Stimulated activated naive CD4-positive, alpha-beta T cell treated with Interleukin-2 at 50 U/mL for 16 hours (primary cell): ENCODE results near the gene ALS2CL.

Experiments used
- DNase-seq: peaks from one replicate; lab custom pipeline; 2025; lab: John Stamatoyannopoulos, UW

ALS2CL gene

GRCh38 chr3:46716461-46717441 is 23.3 kb upstream of the ALS2CL start:
- DNase-seq, result no peak

GRCh38 chr3:46715507-46716175 is 22.2 kb upstream of the ALS2CL start:
- no peak for DNase-seq

- DNase-seq, result no peak
Observed at GRCh38 chr3:46714728-46715506, 21.4 kb upstream of the ALS2CL start.

GRCh38 chr3:46713898-46714552 is 20.5 kb upstream of the ALS2CL start:
- DNase-seq, result no peak

- DNase-seq, result no peak
Observed at GRCh38 chr3:46713050-46713897, 19.8 kb upstream of the ALS2CL start.

GRCh38 chr3:46712191-46713049 is 18.9 kb upstream of the ALS2CL start:
- no peak for DNase-seq

- no peak for DNase-seq
Observed at GRCh38 chr3:46711760-46712159, 18.3 kb upstream of the ALS2CL start.

- DNase-seq, result no peak
Observed at GRCh38 chr3:46711305-46711704, 17.8 kb upstream of the ALS2CL start.

- DNase-seq, result no peak
Observed at GRCh38 chr3:46710671-46711295, 17.3 kb upstream of the ALS2CL start.

GRCh38 chr3:46710229-46710628 is 16.8 kb upstream of the ALS2CL start:
- no peak for DNase-seq

GRCh38 chr3:46709721-46710120 is 16.2 kb upstream of the ALS2CL start:
- DNase-seq, result no peak

- DNase-seq, result no peak
Observed at GRCh38 chr3:46709157-46709654, 15.7 kb upstream of the ALS2CL start.

GRCh38 chr3:46708401-46709156 is 15.1 kb upstream of the ALS2CL start:
- no peak for DNase-seq

GRCh38 chr3:46707601-46708011 is 14.1 kb upstream of the ALS2CL start:
- DNase-seq, result no peak

GRCh38 chr3:46706771-46707582 is 13.5 kb upstream of the ALS2CL start:
- no peak for DNase-seq

- no peak for DNase-seq
Observed at GRCh38 chr3:46705751-46706552, 12.5 kb upstream of the ALS2CL start.

- peak; percentile 59 for DNase-seq
Observed at GRCh38 chr3:46705022-46705530, 11.6 kb upstream of the ALS2CL start.
